T-cell (primary cell): ENCODE results near the gene ANKS6. TPM values are rescaled to one million over a fixed set of nuclear protein-coding genes. Genes with fewer than 3 reads are reported as not detected.

Source experiments
- ATAC-seq, 4 experiments: fragments of 200-7000 bp in 3 of 4; fragments of 150-1000 bp in 1 of 4; cut with Tn5 transposase; replicated peaks in 1 of 4; 1 replicate in 3 of 4; 2 replicates in 1 of 4; pipeline ENCODE4 v1.10.0; 2021; ENCODE audit warnings: moderate library complexity in 3 of 4, mild to moderate bottlenecking in 2 of 4, moderate number of reproducible peaks in 1 of 4
- CTCF ChIA-PET, 2 donors: fragments of 300-600 bp; sonication (Branson Sonifier 250); formaldehyde crosslinking; loops; one replicate each; lab custom pipeline; 2022; ENCODE audit warnings: antibody characterized with exemption in 2 of 2; lab: Charles Lee
- POLR2A ChIA-PET, 2 donors: fragments of 300-600 bp; sonication (Branson Sonifier 250); formaldehyde crosslinking; loops; one replicate each; lab custom pipeline; 2022; ENCODE audit warnings: antibody characterized with exemption in 2 of 2; lab: Charles Lee
- DNase-seq, 35 experiments: peaks; one replicate each; pipeline versions ENCODE4 v3.0.0 to v3.0.0-alpha.2; 2013 to 2023
- H3K27ac ChIP-seq: one replicate; pipeline ENCODE4 v1.5.1; 2013; ENCODE audit warnings: low read length
- H3K27me3 ChIP-seq, 2 experiments: replicated peaks in 1 of 2; 1 replicate in 1 of 2; 2 replicates in 1 of 2; pipeline versions ENCODE4 v1.6.1 to v1.7.0; 2013; ENCODE audit warnings: low read length in 1 of 2, mixed read lengths in 1 of 2; ENCODE audit not compliant: control insufficient read depth in 2 of 2, insufficient read depth in 2 of 2; ENCODE audit errors: extremely low read depth in 1 of 2
- H3K36me3 ChIP-seq, 2 donors: 1 replicate in 1 of 2; 2 replicates in 1 of 2; pipeline versions ENCODE4 v1.6.1 to v1.7.0; 2013; ENCODE audit warnings: low read length in 1 of 2; ENCODE audit not compliant: control insufficient read depth in 2 of 2, insufficient read depth in 1 of 2; ENCODE audit errors: extremely low read depth in 1 of 2
- H3K4me1 ChIP-seq, 2 experiments: 1 replicate in 1 of 2; 2 replicates in 1 of 2; pipeline versions ENCODE4 v1.6.1 to v1.7.0; 2013; ENCODE audit warnings: low read length in 2 of 2, mixed read lengths in 1 of 2; ENCODE audit not compliant: insufficient read depth in 2 of 2, control insufficient read depth in 1 of 2; ENCODE audit errors: extremely low read depth in 1 of 2
- H3K4me3 ChIP-seq, 2 donors: 1 replicate in 1 of 2; 2 replicates in 1 of 2; pipeline versions ENCODE4 v1.5.1 to v1.7.0; 2013; ENCODE audit warnings: mild to moderate bottlenecking in 2 of 2, low read length in 1 of 2, moderate library complexity in 1 of 2; ENCODE audit not compliant: control insufficient read depth in 1 of 2; ENCODE audit errors: extremely low read depth in 1 of 2
- H3K9me3 ChIP-seq: 2 replicates; pipeline ENCODE4 v1.7.0; 2013
- H3K27ac Mint-ChIP-seq, 2 donors: one replicate each; pipeline ENCODE4 v1.8.0; 2020 to 2021; ENCODE audit warnings: mild to moderate bottlenecking in 2 of 2, mixed read lengths in 2 of 2
- H3K27me3 Mint-ChIP-seq, 2 donors: one replicate each; pipeline ENCODE4 v1.8.0; 2021 to 2022; ENCODE audit warnings: mixed read lengths in 2 of 2
- H3K36me3 Mint-ChIP-seq: one replicate; pipeline ENCODE4 v1.8.0; 2021; ENCODE audit warnings: mixed read lengths
- H3K4me1 Mint-ChIP-seq, 3 donors: one replicate each; pipeline ENCODE4 v1.8.0; 2020 to 2022; ENCODE audit warnings: mixed read lengths in 3 of 3, mild to moderate bottlenecking in 1 of 3
- H3K4me3 Mint-ChIP-seq, 3 donors: one replicate each; pipeline ENCODE4 v1.8.0; 2020 to 2022; ENCODE audit warnings: mild to moderate bottlenecking in 3 of 3, mixed read lengths in 3 of 3, moderate library complexity in 3 of 3
- H3K9me3 Mint-ChIP-seq, 3 donors: one replicate each; pipeline ENCODE4 v1.8.0; 2020 to 2022; ENCODE audit warnings: mixed read lengths in 3 of 3
- WGBS: methylation state at CpG from one replicate; pipeline ENCODE4 v1.1.5; 2013; ENCODE audit warnings: missing lambda C conversion rate; ENCODE audit not compliant: insufficient coverage; 5-methylcytosine and 5-hydroxymethylcytosine counted together
- total RNA-seq, 35 experiments: library from RNA in 6 of 35; stranded (reverse) in 6 of 35; fragments of 120-200 nt in 1 of 35; gene quantifications; one replicate each; pipeline versions ENCODE4 v1.2.1 to v1.2.4 and lab custom pipeline; 2013 to 2026

The ANKS6 gene
- total RNA-seq, 5 donors from 2014 or later (not counting 1 experiment from before 2014, with no cell fraction given) = 11.7 to 19.0 (median 14.1) TPM

DNA sequence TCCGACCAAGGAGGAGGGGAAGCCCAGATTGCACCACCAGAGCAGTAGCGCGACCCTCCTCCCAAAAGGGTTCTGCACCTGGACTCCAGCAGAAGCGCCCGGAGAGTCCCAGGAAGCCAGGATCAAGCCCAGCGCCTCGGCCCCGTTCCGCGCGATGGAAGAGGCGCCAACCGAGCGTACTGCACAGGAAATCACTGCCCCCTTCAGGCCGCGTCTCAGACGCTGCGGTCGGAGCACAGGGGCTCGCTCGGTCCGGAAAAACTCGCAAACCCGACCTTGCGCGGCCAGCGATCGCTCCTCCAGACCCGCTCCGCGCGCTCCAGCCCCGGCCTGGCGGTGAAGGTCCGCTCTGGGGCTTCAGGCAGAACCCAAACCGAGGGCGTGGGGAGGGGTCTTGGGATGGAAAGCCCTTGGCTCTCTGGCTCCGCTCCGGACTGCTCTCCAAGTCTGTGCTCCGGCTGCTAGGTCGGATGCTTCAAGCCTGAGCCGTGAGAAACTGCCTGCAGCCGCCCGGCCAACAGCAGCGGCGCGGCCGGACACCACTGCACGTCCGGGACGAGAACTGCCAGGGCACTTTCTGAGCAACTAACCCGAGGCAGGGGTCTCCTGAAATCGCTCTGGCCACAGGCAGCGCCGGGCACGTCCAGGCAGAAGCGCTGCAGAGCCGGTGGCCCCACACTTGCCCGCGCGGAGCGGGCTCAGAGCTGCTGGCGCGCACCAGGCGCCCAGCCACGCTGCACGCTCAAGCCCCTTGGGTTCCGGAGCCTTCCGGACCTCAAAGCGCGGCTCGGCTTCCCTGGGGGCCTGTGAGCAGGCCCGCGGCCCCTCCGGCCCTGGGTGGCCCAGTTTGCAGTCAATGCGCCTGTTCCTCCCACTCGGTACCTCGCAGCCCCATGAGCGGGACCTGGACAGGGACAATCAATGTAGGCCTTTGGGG is 88.9 kb downstream of the ANKS6 start:
- 6% methylated on average over 78 of the region's 79 CpGs for WGBS
- no peak overlapping the region for H3K27ac Mint-ChIP-seq
- no peaks in the 10 kb centered on the region for H3K9me3 Mint-ChIP-seq
- H3K4me1 Mint-ChIP-seq = peaks cover 0 to 11% (median 4%) of the 10 kb centered on the region in 3 donors
- Histone ChIP-seq H3K9me3 (no peaks in the 10 kb centered on the region), H3K4me1 (no peaks in the 10 kb centered on the region), H3K27ac (no peak overlapping the region), H3K4me3 (no peak overlapping the region), H3K27me3 (peaks cover 13 to 46% of the 10 kb centered on the region in 2 experiments), H3K36me3 (no peaks in the 10 kb centered on the region)
- POLR2A ChIA-PET = no interaction called here
- peaks cover 58 to 67% of the 10 kb centered on the region in 2 donors for H3K27me3 Mint-ChIP-seq
- H3K36me3 Mint-ChIP-seq = no peaks in the 10 kb centered on the region
- CTCF ChIA-PET = no interaction called here
- H3K4me3 Mint-ChIP-seq = peak overlapping the region in 1 of 3 donors; percentile 44
- ATAC-seq (no peak), DNase-seq (no peak)

GRCh38 chr9:98706651-98707165 is 89.6 kb downstream of the ANKS6 start:
- WGBS = 15% methylated on average over 7 of the region's 15 CpGs
- ATAC-seq = no peak
- H3K4me1 Mint-ChIP-seq = peaks cover 0 to 11% (median 4%) of the 10 kb centered on the region in 3 donors

GRCh38 chr9:98702835-98703380 is 93.4 kb downstream of the ANKS6 start:
- Mint-ChIP-seq H3K9me3 (peaks cover 0 to 9% (median 7%) of the 10 kb centered on the region in 3 donors), H3K36me3 (no peaks in the 10 kb centered on the region), H3K27me3 (peaks cover 43 to 60% of the 10 kb centered on the region in 2 donors), H3K4me1 (peaks cover 0 to 6% (median 4%) of the 10 kb centered on the region in 3 donors), H3K4me3 (no peak overlapping the region), H3K27ac (no peak overlapping the region)
- no peak for DNase-seq
- Histone ChIP-seq H3K36me3 (no peaks in the 10 kb centered on the region), H3K27me3 (peaks cover 13 to 38% of the 10 kb centered on the region in 2 experiments), H3K4me3 (no peak overlapping the region), H3K4me1 (no peaks in the 10 kb centered on the region), H3K9me3 (no peaks in the 10 kb centered on the region), H3K27ac (no peak overlapping the region)
- POLR2A ChIA-PET = no interaction called here
- WGBS = 70% methylated on average over 2 of the region's 2 CpGs
- CTCF ChIA-PET = no interaction called here
- ATAC-seq = no peak

More at GRCh38 chr9:98706651-98707165, 89.6 kb downstream of the ANKS6 start:
- CTCF ChIA-PET = no interaction called here
- Mint-ChIP-seq H3K36me3 (no peaks in the 10 kb centered on the region), H3K9me3 (no peaks in the 10 kb centered on the region), H3K27ac (no peak overlapping the region), H3K27me3 (peaks cover 56 to 69% of the 10 kb centered on the region in 2 donors), H3K4me3 (peak overlapping the region in 1 of 3 donors; percentile 44)
- DNase-seq = no peak
- Histone ChIP-seq H3K27me3 (peaks cover 17 to 51% of the 10 kb centered on the region in 2 experiments), H3K4me1 (no peaks in the 10 kb centered on the region), H3K27ac (no peak overlapping the region), H3K9me3 (no peaks in the 10 kb centered on the region), H3K4me3 (no peak overlapping the region), H3K36me3 (no peaks in the 10 kb centered on the region)
- POLR2A ChIA-PET = no interaction called here

- POLR2A ChIA-PET = no interaction called here
- DNase-seq (no peak), ATAC-seq (no peak)
- 85% methylated on average over 8 of the region's 8 CpGs for WGBS
- H3K36me3 Mint-ChIP-seq = no peaks in the 10 kb centered on the region
- H3K27ac ChIP-seq = no peak overlapping the region
- CTCF ChIA-PET = no interaction called here
- H3K27me3 Mint-ChIP-seq = peaks cover 43 to 58% of the 10 kb centered on the region in 2 donors
- peaks cover 0 to 9% (median 7%) of the 10 kb centered on the region in 3 donors for H3K9me3 Mint-ChIP-seq
- no peaks in the 10 kb centered on the region for H3K36me3 ChIP-seq
- no peaks in the 10 kb centered on the region for H3K4me1 ChIP-seq
- no peak overlapping the region for H3K4me3 Mint-ChIP-seq
- peaks cover 0 to 6% (median 4%) of the 10 kb centered on the region in 3 donors for H3K4me1 Mint-ChIP-seq
- no peak overlapping the region for H3K27ac Mint-ChIP-seq
- H3K27me3 ChIP-seq = peaks cover 13 to 33% of the 10 kb centered on the region in 2 experiments
- H3K9me3 ChIP-seq = no peaks in the 10 kb centered on the region
- no peak overlapping the region for H3K4me3 ChIP-seq
Observed at GRCh38 chr9:98702340-98702739, 94.0 kb downstream of the ANKS6 start.

GRCh38 chr9:98701576-98701975 is 94.8 kb downstream of the ANKS6 start:
- H3K9me3 ChIP-seq = no peaks in the 10 kb centered on the region
- no peak overlapping the region for H3K27ac Mint-ChIP-seq
- no peak overlapping the region for H3K4me3 ChIP-seq
- ChIA-PET POLR2A (no interaction called here), CTCF (no interaction called here)
- H3K36me3 ChIP-seq = no peaks in the 10 kb centered on the region
- H3K4me3 Mint-ChIP-seq = no peak overlapping the region
- no peak for DNase-seq
- 92% methylated on average over 6 of the region's 7 CpGs for WGBS
- no peak overlapping the region for H3K27ac ChIP-seq
- no peaks in the 10 kb centered on the region for H3K36me3 Mint-ChIP-seq
- no peak for ATAC-seq
- H3K27me3 ChIP-seq = peaks cover 13 to 25% of the 10 kb centered on the region in 2 experiments
- peaks cover 38 to 55% of the 10 kb centered on the region in 2 donors for H3K27me3 Mint-ChIP-seq
- no peaks in the 10 kb centered on the region for H3K4me1 ChIP-seq
- H3K9me3 Mint-ChIP-seq = peaks cover 0 to 9% (median 7%) of the 10 kb centered on the region in 3 donors
- H3K4me1 Mint-ChIP-seq = peaks cover 0 to 1% (median under 1%) of the 10 kb centered on the region in 3 donors

GRCh38 chr9:98700801-98701200 is 95.6 kb downstream of the ANKS6 start:
- Histone ChIP-seq H3K4me3 (no peak overlapping the region), H3K27ac (no peak overlapping the region), H3K36me3 (no peaks in the 10 kb centered on the region), H3K4me1 (no peaks in the 10 kb centered on the region), H3K9me3 (no peaks in the 10 kb centered on the region), H3K27me3 (peaks cover 13 to 25% of the 10 kb centered on the region in 2 experiments)
- ATAC-seq (no peak), DNase-seq (no peak)
- Mint-ChIP-seq H3K36me3 (no peaks in the 10 kb centered on the region), H3K27ac (no peak overlapping the region), H3K4me1 (no peaks in the 10 kb centered on the region), H3K4me3 (no peak overlapping the region), H3K9me3 (peaks cover 0 to 9% (median 7%) of the 10 kb centered on the region in 3 donors), H3K27me3 (peaks cover 37 to 54% of the 10 kb centered on the region in 2 donors)
- WGBS = no CpG with 5 or more reads among the region's 4 CpGs
- ChIA-PET CTCF (no interaction called here), POLR2A (no interaction called here)
